Small intestine (tissue), 7 donors: ENCODE measurements around the gene PLAAT1. TPM values are rescaled to one million over a fixed set of nuclear protein-coding genes. Genes with fewer than 3 reads are reported as not detected.

ENCODE experiments used
- DNase-seq, 2 donors: peaks; one replicate each; pipeline versions ENCODE4 v3.0.0 to v3.0.0-alpha.2; 2013
- FAIRE-seq: peaks from 2 replicates; lab custom pipeline; 2012; peaks lifted over from hg19 to GRCh38; lab: Jason Lieb, UNC
- H3K27ac ChIP-seq, 3 donors: one replicate each; pipeline ENCODE4 v1.5.1; 2013; ENCODE audit warnings: low read length in 2 of 3, mild to moderate bottlenecking in 2 of 3, control low read depth in 1 of 3, inconsistent platforms in 1 of 3, low read depth in 1 of 3, moderate library complexity in 1 of 3
- H3K27me3 ChIP-seq, 3 donors: one replicate each; pipeline ENCODE4 v1.6.1; 2013; ENCODE audit warnings: low read length in 3 of 3, inconsistent platforms in 1 of 3; ENCODE audit not compliant: control insufficient read depth in 3 of 3, insufficient read depth in 3 of 3
- H3K36me3 ChIP-seq, 3 donors: one replicate each; pipeline ENCODE4 v1.6.1; 2013; ENCODE audit warnings: low read length in 3 of 3, inconsistent platforms in 1 of 3, low read depth in 1 of 3, mild to moderate bottlenecking in 1 of 3, moderate library complexity in 1 of 3; ENCODE audit not compliant: control insufficient read depth in 3 of 3, insufficient read depth in 2 of 3
- H3K4me1 ChIP-seq, 3 donors: one replicate each; pipeline ENCODE4 v1.6.1; 2013; ENCODE audit warnings: low read length in 2 of 3, inconsistent platforms in 1 of 3, low read depth in 1 of 3, mild to moderate bottlenecking in 1 of 3, moderate library complexity in 1 of 3; ENCODE audit not compliant: control insufficient read depth in 3 of 3, insufficient read depth in 2 of 3
- H3K4me3 ChIP-seq, 3 donors: one replicate each; pipeline ENCODE4 v1.5.1; 2013; ENCODE audit warnings: low read length in 3 of 3, control low read depth in 1 of 3, inconsistent platforms in 1 of 3, low read depth in 1 of 3, mild to moderate bottlenecking in 1 of 3, moderate library complexity in 1 of 3
- H3K9me3 ChIP-seq, 2 donors: one replicate each; pipeline ENCODE4 v1.6.1; 2013; ENCODE audit warnings: low read depth in 1 of 2, low read length in 1 of 2; ENCODE audit not compliant: control insufficient read depth in 2 of 2, insufficient read depth in 1 of 2
- WGBS, 3 donors: extraction: QIAGEN DNeasy Blood & Tissue Kit; methylation state at CpG; one replicate each; pipeline ENCODE4 v1.1.7; 2013; 5-methylcytosine and 5-hydroxymethylcytosine counted together
- polyA plus RNA-seq, 4 donors: library from polyadenylated mRNA; stranded (reverse) in 3 of 4; unstranded in 1 of 4; fragments of 200-250 nt in 3 of 4; fragments of 120-200 nt in 1 of 4; gene quantifications; one replicate each; pipeline versions ENCODE4 v1.2.1 to v1.2.3, GENCODE V29; 2013
- donor health status: healthy with polysubstance abuse.
- donor health status: control.
- donor health status: control.
- donor health status: Bipolar disorder and iron deficiency.
- donor health status: healthy.

The PLAAT1 gene
- polyA plus RNA-seq, 4 donors, result 0.06 to 0.81 (median 0.12) TPM; not detected in 1

- Histone ChIP-seq H3K27ac (no peak overlapping the region), H3K36me3 (no peaks in the 10 kb centered on the region), H3K9me3 (no peaks in the 10 kb centered on the region), H3K4me1 (no peaks in the 10 kb centered on the region), H3K27me3 (peaks cover 0 to 4% (median 0%) of the 10 kb centered on the region in 3 donors), H3K4me3 (no peak overlapping the region)
- FAIRE-seq (no peak), DNase-seq (no peak)
- 50 to 73% (median 54%) methylated on average over 3 of the region's 3 CpGs for WGBS, 3 donors
Measured at GRCh38 chr3:193214445-193214844, 26.6 kb upstream of the PLAAT1 start.

- Histone ChIP-seq H3K27ac (no peak overlapping the region), H3K4me3 (no peak overlapping the region), H3K4me1 (no peaks in the 10 kb centered on the region), H3K27me3 (peaks cover 0 to 3% (median 3%) of the 10 kb centered on the region in 3 donors), H3K9me3 (no peaks in the 10 kb centered on the region), H3K36me3 (no peaks in the 10 kb centered on the region)
- no peak for FAIRE-seq
- WGBS, 3 donors, result 84 to 86% (median 86%) methylated on average over 6 of the region's 6 CpGs
- DNase-seq, result no peak
Measured at GRCh38 chr3:193225302-193226125, 15.5 kb upstream of the PLAAT1 start.

- Histone ChIP-seq H3K36me3 (no peaks in the 10 kb centered on the region), H3K4me1 (no peaks in the 10 kb centered on the region), H3K27me3 (peaks cover 0 to 3% (median 3%) of the 10 kb centered on the region in 3 donors), H3K9me3 (no peaks in the 10 kb centered on the region), H3K27ac (no peak overlapping the region), H3K4me3 (no peak overlapping the region)
- FAIRE-seq (no peak), DNase-seq (no peak)
- 76 to 93% (median 84%) methylated on average over 6 of the region's 6 CpGs for WGBS, 3 donors
Measured at GRCh38 chr3:193228206-193228605, 12.8 kb upstream of the PLAAT1 start.

- no peaks in the 10 kb centered on the region for H3K36me3 ChIP-seq
- no peak overlapping the region for H3K4me3 ChIP-seq
- WGBS, 3 donors, result 76 to 87% (median 78%) methylated on average over 4 of the region's 4 CpGs
- peaks cover 0 to 3% (median 3%) of the 10 kb centered on the region in 3 donors for H3K27me3 ChIP-seq
- no peaks in the 10 kb centered on the region for H3K4me1 ChIP-seq
- no peak overlapping the region for H3K27ac ChIP-seq
- no peaks in the 10 kb centered on the region for H3K9me3 ChIP-seq
- DNase-seq (no peak), FAIRE-seq (no peak)
Measured at GRCh38 chr3:193229851-193230420, 11.1 kb upstream of the PLAAT1 start.

GRCh38 chr3:193230610-193231009 lies 10.4 kb upstream of the PLAAT1 start:
- no peaks in the 10 kb centered on the region for H3K4me1 ChIP-seq
- H3K36me3 ChIP-seq, result no peaks in the 10 kb centered on the region
- H3K9me3 ChIP-seq, result no peaks in the 10 kb centered on the region
- 78 to 86% (median 78%) methylated on average over 4 of the region's 4 CpGs for WGBS, 3 donors
- no peak overlapping the region for H3K4me3 ChIP-seq
- no peak for FAIRE-seq
- H3K27me3 ChIP-seq, result peaks cover 0 to 3% (median 3%) of the 10 kb centered on the region in 3 donors
- H3K27ac ChIP-seq, result no peak overlapping the region
- DNase-seq, result no peak

GRCh38 chr3:193231201-193231600 lies 9.8 kb upstream of the PLAAT1 start:
- 67 to 80% (median 76%) methylated on average over 6 of the region's 6 CpGs for WGBS, 3 donors
- FAIRE-seq, result no peak

GRCh38 chr3:193236599-193236998 lies 4.4 kb upstream of the PLAAT1 start:
- no peak overlapping the region for H3K27ac ChIP-seq
- peaks cover 0 to 2% (median 0%) of the 10 kb centered on the region in 3 donors for H3K4me1 ChIP-seq
- no peak for FAIRE-seq
- 18 to 58% (median 30%) methylated on average over 4 of the region's 4 CpGs for WGBS, 3 donors
- H3K36me3 ChIP-seq, result no peaks in the 10 kb centered on the region
- no peaks in the 10 kb centered on the region for H3K9me3 ChIP-seq
- no peak for DNase-seq
- H3K4me3 ChIP-seq, result no peak overlapping the region
- peaks cover 0 to 8% (median 3%) of the 10 kb centered on the region in 3 donors for H3K27me3 ChIP-seq

More at GRCh38 chr3:193231201-193231600, 9.8 kb upstream of the PLAAT1 start:
- no peaks in the 10 kb centered on the region for H3K9me3 ChIP-seq
- no peaks in the 10 kb centered on the region for H3K36me3 ChIP-seq
- H3K4me1 ChIP-seq, result no peaks in the 10 kb centered on the region
- peaks cover 0 to 3% (median 2%) of the 10 kb centered on the region in 3 donors for H3K27me3 ChIP-seq
- H3K4me3 ChIP-seq, result no peak overlapping the region
- no peak for DNase-seq
- no peak overlapping the region for H3K27ac ChIP-seq

- FAIRE-seq (no peak), DNase-seq (no peak)
- WGBS, 3 donors, result 59 to 62% (median 61%) methylated on average over 5 of the region's 5 CpGs
- Histone ChIP-seq H3K27me3 (peaks cover 0 to 12% (median 3%) of the 10 kb centered on the region in 3 donors), H3K27ac (no peak overlapping the region), H3K36me3 (no peaks in the 10 kb centered on the region), H3K4me3 (no peak overlapping the region), H3K9me3 (no peaks in the 10 kb centered on the region), H3K4me1 (peaks cover 0 to 2% (median 0%) of the 10 kb centered on the region in 3 donors)
Measured at GRCh38 chr3:193237030-193237429, 4.0 kb upstream of the PLAAT1 start.
